HepG2 (cell line): ENCODE results near the gene WNK2. TPM values are rescaled to one million over a fixed set of nuclear protein-coding genes. Genes with fewer than 3 reads are reported as not detected.

Source experiments
- ATM ChIP-seq: fragments of 450-650 bp; IDR thresholded peaks from 2 replicates; pipeline ENCODE4 v1.7.1; 2017; ENCODE audit warnings: mild to moderate bottlenecking, borderline replicate concordance
- CCDC6 ChIP-seq: sonication (generic); formaldehyde crosslinking; IDR thresholded peaks from 2 replicates; pipeline ENCODE4 v1.8.1; 2022; ENCODE audit warnings: mild to moderate bottlenecking, missing genetic modification reagents, moderate library complexity
- CEBPZ ChIP-seq: IDR thresholded peaks from 2 replicates; pipeline ENCODE4 v1.6.1; 2012; ENCODE audit warnings: low read length, improper control_type of control experiment
- FOSL2 ChIP-seq: sonication (generic); formaldehyde crosslinking; IDR thresholded peaks from 2 replicates; pipeline ENCODE4 v1.4.0; 2020; ENCODE audit warnings: missing genetic modification reagents
- HES4 ChIP-seq: sonication (generic); formaldehyde crosslinking; IDR thresholded peaks from 2 replicates; pipeline ENCODE4 v1.9.0; 2021; ENCODE audit warnings: mild to moderate bottlenecking, missing genetic modification reagents, borderline replicate concordance
- IKZF4 ChIP-seq: sonication (generic); formaldehyde crosslinking; IDR thresholded peaks from 2 replicates; pipeline ENCODE4 v1.5.1; 2020; ENCODE audit warnings: borderline replicate concordance, mild to moderate bottlenecking, low read depth, missing genetic modification reagents; ENCODE audit errors: not compliant biosample characterization
- MATR3 ChIP-seq: sonication (generic); formaldehyde crosslinking; IDR thresholded peaks from 2 replicates; pipeline ENCODE4 v1.4.0; 2020; ENCODE audit warnings: missing genetic modification reagents
- NCOA2 ChIP-seq: sonication (generic); formaldehyde crosslinking; IDR thresholded peaks from 2 replicates; pipeline ENCODE4 v1.8.0; 2022; ENCODE audit warnings: inconsistent platforms
- NR2C2 ChIP-seq: sonication (generic); formaldehyde crosslinking; IDR thresholded peaks from 2 replicates; pipeline ENCODE4 v1.4.0; 2020; ENCODE audit warnings: missing genetic modification reagents, mild to moderate bottlenecking, moderate library complexity, borderline replicate concordance
- THYN1 ChIP-seq: sonication (generic); formaldehyde crosslinking; IDR thresholded peaks from 2 replicates; pipeline ENCODE4 v1.8.1; 2023; ENCODE audit warnings: low read depth, mild to moderate bottlenecking, moderate library complexity, missing genetic modification reagents, borderline replicate concordance
- ZKSCAN8 ChIP-seq: IDR thresholded peaks from 2 replicates; pipeline ENCODE4 v1.6.1; 2016; ENCODE audit warnings: borderline replicate concordance, missing genetic modification reagents, missing compliant biosample characterization
- ZNF256 ChIP-seq: sonication (generic); formaldehyde crosslinking; conservative IDR thresholded peaks from 2 replicates; pipeline ENCODE4 v1.4.0; 2020; ENCODE audit warnings: missing genetic modification reagents
- ZNF446 ChIP-seq: sonication (generic); formaldehyde crosslinking; IDR thresholded peaks from 2 replicates; pipeline ENCODE4 v1.5.0; 2020; ENCODE audit warnings: mild to moderate bottlenecking, missing genetic modification reagents
- ZNF501 ChIP-seq: sonication (generic); formaldehyde crosslinking; IDR thresholded peaks from 2 replicates; pipeline ENCODE4 v1.5.1; 2020; ENCODE audit warnings: mild to moderate bottlenecking, moderate library complexity, missing genetic modification reagents
- ZNF83 ChIP-seq: sonication (generic); formaldehyde crosslinking; IDR thresholded peaks from 2 replicates; pipeline ENCODE4 v1.4.0; 2020; ENCODE audit warnings: missing genetic modification reagents, mild to moderate bottlenecking, borderline replicate concordance
- polyA plus RNA-seq, 8 experiments: library from polyadenylated mRNA; depleted of rRNA in 3 of 8; stranded (reverse) in 7 of 8; unstranded in 1 of 8; fragments of >200 nt; fragmentation: Illumina TruSeq in 4 of 8; extraction: Trizol in 4 of 8; gene quantifications; 2 replicates each; pipeline versions ENCODE4 v1.2.1 to v1.2.3, GENCODE V29; 2011 to 2016; ENCODE audit warnings: low read depth in 4 of 8, missing spikeins in 1 of 8, mixed read lengths in 1 of 8; ENCODE audit not compliant: insufficient read depth in 1 of 8
- total RNA-seq, 5 experiments: library from RNA; depleted of rRNA; stranded (reverse); fragments of >200 nt; fragmentation: Illumina TruSeq; extraction: Trizol; gene quantifications; 2 replicates each; pipeline ENCODE4 v1.2.3, GENCODE V29; 2016; ENCODE audit warnings: low read depth in 1 of 5
- TF ChIP-seq, protein P1 (sequence below): sonication (generic); formaldehyde crosslinking; IDR thresholded peaks from 2 replicates; pipeline ENCODE4 v1.4.0; 2020; ENCODE audit warnings: missing genetic modification reagents, mild to moderate bottlenecking, borderline replicate concordance
- TF ChIP-seq, protein P2 (sequence below), 2 experiments: sonication (generic) in 1 of 2; formaldehyde crosslinking in 1 of 2; IDR thresholded peaks; 2 replicates each; pipeline versions ENCODE4 v1.6.1 to v1.9.0; 2014 to 2022; ENCODE audit warnings: antibody characterized with exemption in 1 of 2, borderline replicate concordance in 1 of 2, inconsistent platforms in 1 of 2, low read depth in 1 of 2, missing genetic modification reagents in 1 of 2

The WNK2 gene
- total and polyA plus RNA-seq, 2 of the 13 experiments (the other 11 are each of a cell fraction or from before 2014, with no cell fraction given): 10.5 to 12.0 TPM

GRCh38 chr9:93298498-93299417, 114.8 kb downstream of the WNK2 start (continued):
- peak; percentile 69; the same call in 1 of the 2 replicates for TF ChIP-seq ZNF501
- TF ChIP-seq, protein P1, sequence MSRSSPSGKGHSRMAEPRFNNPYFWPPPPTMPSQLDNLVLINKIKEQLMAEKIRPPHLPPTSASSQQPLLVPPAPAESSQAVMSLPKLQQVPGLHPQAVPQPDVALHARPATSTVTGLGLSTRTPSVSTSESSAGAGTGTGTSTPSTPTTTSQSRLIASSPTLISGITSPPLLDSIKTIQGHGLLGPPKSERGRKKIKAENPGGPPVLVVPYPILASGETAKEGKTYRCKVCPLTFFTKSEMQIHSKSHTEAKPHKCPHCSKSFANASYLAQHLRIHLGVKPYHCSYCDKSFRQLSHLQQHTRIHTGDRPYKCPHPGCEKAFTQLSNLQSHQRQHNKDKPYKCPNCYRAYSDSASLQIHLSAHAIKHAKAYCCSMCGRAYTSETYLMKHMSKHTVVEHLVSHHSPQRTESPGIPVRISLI (CRISPR knock-in tag): peak; percentile 37; the same call in 1 of the 2 replicates
- peak; percentile 62 for TF ChIP-seq NCOA2 (CRISPR knock-in tag)
- TF ChIP-seq CEBPZ: no peak
- peak; percentile 68; the same call in 1 of the 2 replicates for TF ChIP-seq ZNF83 (CRISPR knock-in tag)
- TF ChIP-seq, protein P2, sequence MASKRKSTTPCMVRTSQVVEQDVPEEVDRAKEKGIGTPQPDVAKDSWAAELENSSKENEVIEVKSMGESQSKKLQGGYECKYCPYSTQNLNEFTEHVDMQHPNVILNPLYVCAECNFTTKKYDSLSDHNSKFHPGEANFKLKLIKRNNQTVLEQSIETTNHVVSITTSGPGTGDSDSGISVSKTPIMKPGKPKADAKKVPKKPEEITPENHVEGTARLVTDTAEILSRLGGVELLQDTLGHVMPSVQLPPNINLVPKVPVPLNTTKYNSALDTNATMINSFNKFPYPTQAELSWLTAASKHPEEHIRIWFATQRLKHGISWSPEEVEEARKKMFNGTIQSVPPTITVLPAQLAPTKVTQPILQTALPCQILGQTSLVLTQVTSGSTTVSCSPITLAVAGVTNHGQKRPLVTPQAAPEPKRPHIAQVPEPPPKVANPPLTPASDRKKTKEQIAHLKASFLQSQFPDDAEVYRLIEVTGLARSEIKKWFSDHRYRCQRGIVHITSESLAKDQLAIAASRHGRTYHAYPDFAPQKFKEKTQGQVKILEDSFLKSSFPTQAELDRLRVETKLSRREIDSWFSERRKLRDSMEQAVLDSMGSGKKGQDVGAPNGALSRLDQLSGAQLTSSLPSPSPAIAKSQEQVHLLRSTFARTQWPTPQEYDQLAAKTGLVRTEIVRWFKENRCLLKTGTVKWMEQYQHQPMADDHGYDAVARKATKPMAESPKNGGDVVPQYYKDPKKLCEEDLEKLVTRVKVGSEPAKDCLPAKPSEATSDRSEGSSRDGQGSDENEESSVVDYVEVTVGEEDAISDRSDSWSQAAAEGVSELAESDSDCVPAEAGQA (IDR thresholded peaks at IDR 0.05; ENCODE audit: low read depth): no peak
- TF ChIP-seq, protein P2 (CRISPR knock-in tag; IDR thresholded peaks at IDR 0.05; ENCODE audit: borderline replicate concordance): no peak
- no peak for TF ChIP-seq ZNF446 (CRISPR knock-in tag)
- peak; percentile 41; the same call in 1 of the 2 replicates for TF ChIP-seq ZKSCAN8 (CRISPR knock-in tag)
- TF ChIP-seq NR2C2 (CRISPR knock-in tag): peak; percentile 42; the same call in 1 of the 2 replicates
- peak; percentile 37; the same call in 1 of the 2 replicates for TF ChIP-seq FOSL2 (CRISPR knock-in tag)
- no peak for TF ChIP-seq HES4 (CRISPR knock-in tag)
- no peak for TF ChIP-seq ATM
- TF ChIP-seq MATR3 (CRISPR knock-in tag): no peak
- no peak for TF ChIP-seq ZNF256 (CRISPR knock-in tag)
- TF ChIP-seq CCDC6: no peak
- no peak for TF ChIP-seq THYN1
- TF ChIP-seq IKZF4 (CRISPR knock-in tag): peak; percentile 9
